Activated CD4-positive, CD25-positive, alpha-beta regulatory T cell treated with anti-CD3 and anti-CD28 coated beads, Interleukin-2, amount 50 U/mL, for 16 hours (primary cell): ENCODE results near the gene TMEM207.

Experiments
- DNase-seq: peaks from one replicate; pipeline ENCODE4 v3.0.0-alpha.2; 2020; ENCODE audit warnings: low read depth, low spot score

Gene TMEM207

DNA sequence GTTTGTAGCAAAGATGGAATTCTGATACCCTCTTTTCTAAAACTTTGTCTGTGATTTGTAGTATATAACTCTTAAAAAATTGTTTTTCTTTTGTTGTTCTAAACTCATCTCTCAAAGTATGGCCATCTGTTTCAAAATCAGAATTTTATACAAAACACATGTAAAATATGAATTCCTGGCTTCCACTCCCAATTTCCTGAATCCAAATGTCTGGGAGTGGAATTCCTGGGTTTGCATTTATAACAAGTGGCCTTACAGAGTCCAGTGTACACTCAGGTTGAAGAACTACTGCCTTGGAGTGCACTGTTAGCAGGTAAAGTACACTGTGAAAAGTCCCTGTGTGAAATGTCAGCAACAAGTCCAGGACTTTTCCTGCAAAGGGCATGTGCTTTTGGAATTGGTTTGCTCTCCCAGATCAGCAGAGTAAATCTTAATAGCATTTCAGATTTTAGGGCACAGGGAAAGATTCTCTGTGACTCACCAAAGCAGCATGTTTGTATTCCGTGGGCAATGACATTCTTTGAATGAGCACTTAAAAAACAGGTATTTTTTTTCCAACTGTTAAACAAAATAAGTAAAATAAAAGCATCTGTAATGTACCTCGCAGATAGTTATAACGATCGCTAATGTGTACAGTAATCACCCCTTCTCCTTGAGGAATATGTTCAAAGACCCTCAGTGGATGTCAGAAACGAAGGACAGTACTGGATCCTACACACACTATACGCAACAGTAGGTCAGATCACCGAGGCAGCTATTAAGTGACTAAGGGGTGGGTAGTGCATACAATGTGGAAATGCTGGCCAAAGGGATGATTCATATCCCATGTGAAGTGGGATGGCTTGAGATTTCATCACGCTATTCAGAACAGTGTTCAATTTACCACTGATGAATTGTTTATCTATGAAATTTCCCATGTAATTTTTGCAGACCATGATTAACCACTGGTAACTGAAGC lies 63.7 kb downstream of the TMEM207 start:
- no peak for DNase-seq

DNA sequence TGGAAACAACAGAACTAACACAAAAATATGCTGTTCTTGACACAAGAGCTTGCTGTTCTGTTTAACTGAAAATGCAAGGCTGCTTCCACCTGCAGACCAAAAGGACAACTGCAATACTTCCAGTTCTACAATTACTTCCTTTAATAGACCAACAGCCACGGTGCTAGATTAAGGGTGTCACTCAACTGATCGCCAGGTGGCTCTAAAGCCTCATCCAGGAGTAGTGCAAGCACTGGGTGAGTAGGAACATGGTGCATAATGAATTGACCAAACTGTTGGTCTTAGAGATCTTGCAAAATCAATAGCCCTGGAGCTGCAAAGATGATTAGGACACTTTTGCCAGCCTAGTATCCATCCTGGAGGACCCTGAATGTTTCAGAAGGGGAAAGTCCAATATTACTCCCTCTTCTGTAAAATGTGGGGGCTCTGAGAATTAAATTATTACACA lies 65.4 kb downstream of the TMEM207 start:
- DNase-seq, result no peak

DNA sequence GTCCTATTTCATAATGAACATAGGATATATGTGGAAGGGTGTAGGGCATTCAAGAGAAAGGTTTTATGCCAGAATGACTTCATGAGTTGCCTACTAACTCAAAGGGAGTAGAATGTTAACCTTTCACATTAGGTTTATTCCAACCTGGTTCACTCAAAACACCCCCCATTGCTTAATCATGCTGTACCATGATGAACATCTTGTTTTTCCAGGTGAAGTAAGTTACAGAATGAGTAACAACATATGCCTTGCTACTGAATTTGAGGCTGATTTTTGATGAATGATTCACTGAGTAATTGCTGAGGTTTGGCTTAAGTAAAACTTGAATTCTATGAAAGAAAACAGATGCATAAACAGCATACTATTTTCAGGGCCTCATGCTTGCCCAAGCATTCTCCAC lies 67.6 kb downstream of the TMEM207 start:
- DNase-seq, result no peak

DNA sequence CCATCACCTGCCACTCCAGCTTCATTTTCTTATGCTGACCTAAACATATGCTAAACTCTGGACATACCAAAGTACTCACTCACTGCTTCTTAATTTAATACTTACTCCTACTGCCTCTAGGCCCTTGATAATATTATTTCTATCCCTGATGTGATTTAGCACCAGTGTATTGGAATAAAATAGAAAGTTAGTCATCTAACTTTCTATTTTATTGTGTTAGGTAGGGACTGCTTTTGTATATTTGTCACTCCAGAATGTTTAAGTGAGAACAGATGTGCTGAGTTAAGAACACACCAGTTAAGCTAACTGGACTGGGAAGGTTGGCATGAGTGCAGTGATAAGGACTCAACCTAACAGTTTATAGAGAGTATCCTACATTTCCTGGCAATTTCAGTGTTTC lies 68.3 kb downstream of the TMEM207 start:
- DNase-seq, result no peak

DNA sequence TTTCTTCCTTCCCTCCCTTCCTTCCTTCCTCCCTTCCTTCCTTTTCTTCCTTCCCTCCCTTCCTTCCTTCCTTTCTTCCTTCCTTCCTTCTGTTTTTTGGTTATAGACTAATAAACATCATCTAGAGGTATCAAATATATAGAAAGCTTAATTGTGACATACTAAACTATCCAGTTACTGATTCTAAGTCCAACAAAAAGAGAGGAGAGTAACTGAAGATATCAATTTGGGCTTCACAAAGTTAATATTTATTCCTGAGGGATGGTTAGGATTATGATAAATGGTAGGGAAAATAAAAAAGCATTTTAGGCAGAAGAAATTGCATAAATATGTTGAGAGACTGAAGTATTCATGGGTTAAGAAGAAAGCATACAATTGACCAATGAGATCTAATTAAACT lies 69.5 kb downstream of the TMEM207 start:
- DNase-seq, result no peak
